OCI-M2 (cell line): ENCODE results near the gene KDELR1.

Source experiments
- DNase-seq: peaks from one replicate; lab custom pipeline; 2025; ENCODE audit not compliant: unreplicated experiment; lab: John Stamatoyannopoulos, UW

The KDELR1 gene

GRCh38 chr19:48391100-48392005 lies at the start of gene KDELR1:
Gene KDELR1, minus strand, starts transcription at chr19:48391551. Its CDS starts 193 bp downstream, at chr19:48391358.
- peak; percentile 87 for DNase-seq

- no peak for DNase-seq
Observed at GRCh38 chr19:48436586-48436985, 45.2 kb upstream of the KDELR1 start.

GRCh38 chr19:48433337-48433736 lies 42.0 kb upstream of the KDELR1 start:
- DNase-seq: no peak

DNA sequence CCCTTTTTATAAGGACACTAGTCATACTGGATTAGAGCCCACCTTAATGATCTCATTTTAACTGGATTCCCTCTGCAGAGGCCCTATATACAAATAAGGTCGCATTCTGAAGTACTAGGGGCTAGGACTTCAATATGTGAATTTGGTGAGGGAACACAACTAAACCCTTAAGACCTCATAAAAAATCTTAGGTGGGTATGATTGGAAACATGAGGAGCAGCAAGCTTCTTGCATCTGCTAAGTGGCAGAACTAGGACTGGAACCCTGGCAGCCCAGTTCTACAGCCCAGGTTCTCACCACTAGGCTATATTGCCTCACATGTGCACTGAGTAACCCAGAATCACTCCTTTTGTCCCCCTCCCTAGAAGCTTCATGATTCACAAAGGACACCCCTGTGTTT lies 37.3 kb upstream of the KDELR1 start:
- DNase-seq: no peak

- DNase-seq: no peak
Observed at GRCh38 chr19:48424694-48425219, 33.4 kb upstream of the KDELR1 start.

DNA sequence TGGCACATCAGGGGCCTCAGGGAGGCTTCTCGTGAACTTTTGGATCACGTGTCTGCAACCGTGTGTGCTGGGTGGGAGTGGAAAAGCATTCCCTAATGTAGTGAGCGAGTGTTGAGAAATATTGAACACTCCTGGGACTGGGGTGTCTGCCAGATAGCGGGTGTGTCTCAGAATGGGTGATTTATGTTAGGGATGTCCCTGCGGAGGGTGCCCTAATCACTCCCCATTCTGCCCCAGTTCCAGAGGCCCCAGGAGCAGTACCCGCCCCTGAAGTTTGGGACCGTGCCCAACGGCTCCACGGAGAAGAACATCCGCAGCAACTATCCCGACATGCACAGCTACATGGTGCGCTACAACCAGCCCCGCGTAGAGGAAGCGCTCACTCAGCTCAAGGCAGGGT lies 30.2 kb upstream of the KDELR1 start:
- DNase-seq: no peak

GRCh38 chr19:48419158-48419920 lies 28.0 kb upstream of the KDELR1 start:
- DNase-seq: no peak

GRCh38 chr19:48418317-48419064 lies 27.1 kb upstream of the KDELR1 start:
- no peak for DNase-seq

GRCh38 chr19:48417421-48417820 lies 26.1 kb upstream of the KDELR1 start:
- DNase-seq: no peak

- no peak for DNase-seq
Observed at GRCh38 chr19:48415806-48416221, 24.5 kb upstream of the KDELR1 start.

DNA sequence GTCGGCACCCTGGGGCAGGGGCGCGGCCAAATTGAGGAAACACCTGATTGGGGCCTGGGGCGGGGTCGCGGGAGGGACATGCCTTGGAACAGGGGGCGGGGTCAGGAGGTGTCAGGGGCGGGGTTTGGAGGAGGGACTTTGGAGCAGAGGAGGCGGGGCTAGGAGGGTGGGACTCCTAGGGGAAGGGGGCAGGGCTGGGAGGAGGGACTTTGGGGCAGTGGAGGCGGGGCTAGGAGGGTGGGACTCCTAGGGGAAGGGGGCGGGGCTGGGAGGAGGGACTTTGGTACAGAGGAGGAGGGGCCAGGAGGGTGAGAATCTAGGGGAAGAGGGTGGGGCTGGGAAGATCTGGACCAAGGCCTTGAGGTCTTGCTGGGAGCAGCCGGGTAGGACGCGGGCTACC lies 24.0 kb upstream of the KDELR1 start:
- DNase-seq: no peak

- DNase-seq: no peak
Observed at GRCh38 chr19:48413879-48414587, 22.7 kb upstream of the KDELR1 start.

- DNase-seq: no peak
Observed at GRCh38 chr19:48405850-48406249, 14.5 kb upstream of the KDELR1 start.

- no peak for DNase-seq
Observed at GRCh38 chr19:48405010-48405659, 13.8 kb upstream of the KDELR1 start.

DNA sequence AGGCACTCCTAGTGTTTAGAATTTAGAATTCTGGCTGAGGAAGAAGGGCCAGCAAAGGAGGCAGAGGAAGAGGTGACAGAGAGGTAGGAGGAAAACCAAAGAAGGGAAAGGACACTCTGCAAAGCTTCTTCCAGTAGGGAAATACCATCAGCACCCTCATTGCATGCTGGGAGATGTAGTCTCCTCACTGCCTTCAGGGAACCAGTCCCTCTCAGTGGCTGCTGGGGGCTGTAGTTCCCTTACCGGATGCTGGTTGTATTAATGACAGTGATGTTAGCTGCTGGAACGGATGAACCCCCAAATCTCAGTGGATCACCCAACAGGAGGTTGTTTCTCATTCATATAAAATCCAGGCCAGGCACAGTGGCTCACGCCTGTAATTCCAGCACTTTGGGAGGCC lies 12.3 kb upstream of the KDELR1 start:
- no peak for DNase-seq

DNA sequence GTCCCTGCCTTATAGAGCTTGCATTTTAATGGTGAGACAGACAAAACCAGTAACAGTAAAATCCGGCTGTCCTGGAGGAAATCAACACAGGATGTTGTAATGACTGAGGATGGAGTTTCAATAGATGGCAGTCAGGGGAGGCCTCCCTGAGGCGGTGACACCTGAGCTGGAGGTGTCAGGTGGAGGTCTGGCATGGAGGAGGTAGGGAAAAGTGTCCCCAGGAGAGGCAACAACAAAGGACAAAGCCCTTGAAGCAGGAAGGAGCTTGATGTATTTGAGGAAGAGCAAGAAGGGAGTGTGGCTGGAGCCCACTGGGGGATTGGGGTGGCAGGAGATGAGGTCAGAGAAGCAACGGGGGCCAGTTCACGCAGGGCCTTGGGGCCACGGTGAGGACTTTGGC lies 9.9 kb upstream of the KDELR1 start:
- DNase-seq: no peak

DNA sequence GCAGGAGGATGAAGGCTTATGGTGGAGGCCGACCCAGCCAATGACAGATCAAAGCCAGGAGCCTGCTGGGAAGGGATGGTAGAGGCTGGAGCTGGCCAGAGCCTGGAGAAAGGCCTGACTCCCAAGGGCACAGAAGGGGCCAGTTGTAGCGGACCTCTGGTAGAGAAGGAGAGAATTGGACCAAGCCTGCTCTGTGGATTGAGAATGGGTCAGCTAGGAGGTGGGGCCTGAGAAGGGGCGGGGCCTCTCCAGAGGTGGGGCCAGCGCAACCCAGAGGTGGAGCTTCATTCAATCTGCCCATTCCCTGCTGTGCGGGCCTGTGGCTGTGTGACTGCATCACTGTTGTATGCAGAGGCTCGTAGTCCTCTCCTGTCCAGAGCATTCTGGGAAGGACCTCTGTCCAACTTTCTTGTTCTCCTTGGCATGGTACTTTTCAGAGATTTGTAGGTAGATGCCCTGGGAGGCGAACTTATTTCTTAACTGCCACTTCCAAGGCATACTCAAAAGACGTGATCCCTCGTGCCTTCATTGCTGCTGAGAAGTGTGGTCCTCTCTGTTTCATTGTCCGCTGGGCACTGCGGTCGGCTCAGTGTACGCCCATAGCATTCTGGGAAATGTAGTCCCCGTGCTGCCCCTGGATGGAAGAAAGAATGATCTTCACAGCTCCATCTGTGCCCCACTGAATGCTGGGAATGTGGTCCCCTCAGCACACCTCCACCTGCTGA lies 8.8 kb upstream of the KDELR1 start:
- DNase-seq: no peak

GRCh38 chr19:48398375-48399235 lies 7.3 kb upstream of the KDELR1 start:
- DNase-seq: peak; percentile 89

GRCh38 chr19:48398102-48398374 lies 6.7 kb upstream of the KDELR1 start:
- no peak for DNase-seq
